HG03521 (cell line): ENCODE data around the gene UCKL1.
A peak's percentile ranks its signal among the peaks of the same experiment; 100 is the strongest.
"Not testable (repeated sequence)": the region's sequence is repeated elsewhere in the genome, so short reads cannot be mapped to it uniquely, and the experiment has no call there.

ENCODE experiments used
- ATAC-seq: cut with Tn5 transposase; IDR thresholded peaks from one replicate; pipeline ENCODE4 v1.9.1; 2021; ENCODE audit warnings: mild to moderate bottlenecking, moderate library complexity; ENCODE audit not compliant: unreplicated experiment

Gene UCKL1

DNA sequence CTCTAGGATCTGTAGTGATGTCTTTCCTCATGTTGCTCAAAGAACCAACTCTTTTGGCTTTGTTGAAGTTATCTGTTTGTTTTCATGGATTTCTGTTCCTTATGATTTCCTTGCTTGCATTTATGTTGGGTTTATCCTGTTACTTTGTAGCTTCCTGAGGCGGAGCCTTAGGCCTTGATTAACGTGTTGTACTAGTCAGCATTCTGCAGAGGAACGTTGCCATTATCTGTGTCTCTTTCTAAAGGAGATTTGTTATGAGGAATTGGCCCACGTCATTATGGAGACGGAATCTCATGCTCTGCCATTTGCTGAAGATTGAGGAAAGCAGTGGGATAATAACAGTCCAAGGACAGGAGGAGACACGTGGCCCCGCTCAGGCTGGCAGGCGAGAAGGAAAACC lies 29.9 kb downstream of the UCKL1 start:
- ATAC-seq: no peak

- ATAC-seq: no peak
Observed at GRCh38 chr20:63924241-63924640, 32.0 kb downstream of the UCKL1 start.

GRCh38 chr20:63923651-63924050 lies 32.6 kb downstream of the UCKL1 start:
- ATAC-seq: no peak

- ATAC-seq: no peak
Observed at GRCh38 chr20:63920226-63920625, 36.0 kb downstream of the UCKL1 start.

- no peak for ATAC-seq
Observed at GRCh38 chr20:63919130-63919529, 37.1 kb downstream of the UCKL1 start.

DNA sequence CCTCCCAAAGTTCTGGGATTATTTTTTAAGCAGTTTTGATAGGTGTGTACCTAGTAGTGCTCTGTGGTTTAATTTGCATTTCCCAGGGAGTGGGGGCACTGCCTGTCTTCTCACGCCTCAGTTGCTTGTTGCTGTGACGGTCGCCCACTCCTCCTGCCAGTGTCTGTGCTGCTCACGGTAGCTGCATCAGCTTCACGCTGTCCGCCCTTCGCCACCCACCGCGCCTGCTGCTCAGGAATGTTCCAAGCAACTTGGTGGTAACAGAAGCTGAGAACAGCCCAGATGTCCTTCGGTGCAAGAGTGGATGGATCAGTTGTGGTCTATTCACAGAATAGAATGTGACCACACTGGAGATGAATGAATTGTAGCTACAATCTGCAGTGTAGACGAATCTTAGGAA lies 38.4 kb downstream of the UCKL1 start:
- ATAC-seq: no peak

DNA sequence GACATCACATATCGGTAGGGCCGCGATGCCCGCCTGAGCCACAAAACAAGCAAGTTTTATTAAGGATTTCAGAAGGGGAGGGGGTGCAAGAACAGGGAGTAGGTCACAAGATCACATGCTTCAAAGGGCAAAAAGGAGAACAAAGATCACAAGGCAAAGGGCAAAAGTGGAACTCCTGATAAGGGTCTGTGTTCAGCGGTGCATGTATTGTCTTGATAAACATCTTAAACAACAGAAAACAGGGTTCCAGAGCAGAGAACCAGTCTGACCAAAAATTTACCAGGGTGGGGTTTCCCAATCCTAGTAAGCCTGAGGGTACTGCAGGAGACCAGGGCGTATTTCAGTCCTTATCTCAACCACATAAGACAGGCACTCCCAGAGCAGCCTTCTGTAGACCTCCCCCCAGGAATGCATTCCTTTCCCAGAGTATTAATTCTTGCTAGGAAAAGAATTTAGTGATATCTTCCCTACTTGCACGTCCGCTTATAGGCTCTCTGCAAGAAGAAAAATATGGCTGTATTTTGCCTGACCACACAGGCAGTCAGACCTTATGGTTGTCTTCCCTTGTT lies 39.8 kb downstream of the UCKL1 start:
- not testable (repeated sequence) for ATAC-seq

DNA sequence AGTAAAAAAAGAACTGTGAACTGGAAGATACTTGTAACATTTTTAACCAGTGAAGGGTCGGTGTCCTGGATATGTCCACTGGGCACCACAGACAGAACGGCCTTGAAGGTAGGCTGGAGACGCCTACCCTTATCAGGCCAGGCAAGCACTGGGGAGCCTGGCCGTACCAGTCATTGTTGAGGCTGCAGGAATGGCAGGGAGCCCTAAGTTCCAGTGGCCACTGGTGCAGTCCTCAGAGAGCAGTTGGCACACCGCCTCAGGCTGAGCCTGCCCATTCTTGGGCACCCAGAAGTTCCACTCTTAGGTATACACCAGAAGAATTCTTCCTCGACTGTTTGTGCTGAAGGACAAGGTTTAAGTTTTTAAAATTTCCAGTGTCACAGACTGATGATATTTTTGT lies 40.7 kb downstream of the UCKL1 start:
- no peak for ATAC-seq

DNA sequence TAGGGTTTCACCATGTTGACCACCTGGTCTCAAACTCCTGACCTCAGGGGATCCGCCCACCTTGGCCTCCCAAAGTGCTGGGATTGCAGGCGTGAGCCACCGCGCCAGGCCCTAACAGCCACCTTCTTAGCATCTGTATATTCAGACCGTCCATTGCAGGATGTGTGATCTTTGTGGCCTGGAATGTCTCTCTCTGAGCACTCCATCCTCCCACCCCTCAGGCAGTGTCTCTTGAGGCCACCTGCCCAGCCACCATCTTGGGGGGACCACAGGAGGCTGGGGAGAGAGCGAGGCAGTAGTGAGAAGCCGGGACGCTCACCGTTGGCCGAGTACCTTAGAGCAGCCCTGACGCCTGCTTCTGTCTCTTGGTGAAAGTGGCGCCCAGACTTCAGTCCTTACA lies 42.4 kb downstream of the UCKL1 start:
- no peak for ATAC-seq

DNA sequence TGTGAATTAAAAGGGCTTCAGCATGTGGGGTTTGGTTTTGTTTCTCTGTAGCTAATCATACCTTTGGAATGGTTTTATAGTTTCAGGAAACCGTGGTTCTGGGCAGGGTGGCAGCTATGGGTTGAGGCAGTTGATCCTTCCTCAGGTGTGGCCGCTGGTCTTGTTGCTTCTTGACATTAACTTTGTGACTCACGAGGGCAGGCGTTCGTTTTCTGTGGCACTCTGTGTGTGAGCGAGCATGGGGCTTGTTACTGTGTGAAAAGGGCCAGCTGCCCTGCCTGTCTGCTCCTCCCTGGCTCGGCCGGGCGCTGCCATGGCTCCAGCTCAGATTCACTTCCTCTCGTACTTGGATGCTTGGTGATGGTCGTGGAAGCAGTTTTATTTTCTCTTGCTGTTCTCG lies 45.0 kb downstream of the UCKL1 start:
- ATAC-seq: no peak

- ATAC-seq: no peak
Observed at GRCh38 chr20:63908008-63908682, 48.1 kb downstream of the UCKL1 start.

DNA sequence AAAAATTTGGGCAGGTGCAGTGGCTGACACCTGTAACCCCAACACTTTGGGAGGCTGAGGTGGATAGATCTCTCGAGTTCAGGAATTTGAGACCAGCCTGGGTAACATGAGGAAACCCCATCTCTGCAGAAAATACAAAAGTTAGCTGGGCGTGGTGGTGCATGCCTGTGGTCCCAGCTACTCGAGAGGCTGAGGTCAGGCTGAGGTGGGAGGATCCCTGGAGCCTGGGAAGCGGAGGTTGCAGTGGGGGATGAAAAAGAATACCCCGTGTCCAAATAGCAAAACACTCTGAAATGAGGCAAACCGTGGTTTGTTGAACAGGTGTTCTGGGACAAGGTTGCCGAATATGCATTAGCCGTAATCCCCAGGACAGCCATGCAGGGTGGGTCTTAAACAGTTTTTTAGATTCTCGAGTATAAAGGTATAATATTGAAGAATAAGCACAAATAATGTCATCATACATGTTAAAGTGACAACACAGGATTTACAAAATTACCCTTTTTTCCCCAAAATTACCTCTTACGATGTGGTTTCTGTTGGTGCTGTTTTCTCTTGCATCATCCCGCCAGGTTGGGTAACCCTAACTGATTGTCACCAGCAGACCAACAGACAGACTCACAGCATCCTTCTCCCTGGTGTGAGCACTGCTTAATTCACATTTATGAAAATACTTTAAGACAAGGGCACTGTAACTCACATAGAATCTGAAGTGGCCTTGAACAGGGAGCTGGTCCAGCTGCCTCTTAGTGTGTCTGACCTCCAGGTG lies 52.2 kb downstream of the UCKL1 start:
- ATAC-seq: no peak

DNA sequence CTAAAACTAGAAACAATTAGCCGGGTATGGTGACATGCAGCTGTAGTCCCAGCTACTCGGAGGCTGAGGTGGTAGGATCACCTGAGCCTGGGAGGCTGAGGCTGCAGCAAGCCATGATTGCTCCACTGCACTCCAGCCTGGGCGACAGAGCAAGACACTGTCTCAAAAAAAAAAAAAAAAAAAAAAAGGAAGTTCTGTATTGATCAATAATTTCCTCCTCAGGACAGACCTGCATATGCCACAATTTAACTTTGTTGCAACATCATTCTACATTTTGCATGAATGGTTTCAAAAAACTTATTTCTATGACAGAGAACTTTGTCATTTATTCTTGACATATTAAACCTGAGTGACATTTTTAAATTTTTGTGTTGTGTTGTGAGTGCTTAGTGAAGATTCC lies 55.8 kb downstream of the UCKL1 start:
- no peak for ATAC-seq

GRCh38 chr20:63898882-63899558 lies 57.2 kb downstream of the UCKL1 start:
- no peak for ATAC-seq

DNA sequence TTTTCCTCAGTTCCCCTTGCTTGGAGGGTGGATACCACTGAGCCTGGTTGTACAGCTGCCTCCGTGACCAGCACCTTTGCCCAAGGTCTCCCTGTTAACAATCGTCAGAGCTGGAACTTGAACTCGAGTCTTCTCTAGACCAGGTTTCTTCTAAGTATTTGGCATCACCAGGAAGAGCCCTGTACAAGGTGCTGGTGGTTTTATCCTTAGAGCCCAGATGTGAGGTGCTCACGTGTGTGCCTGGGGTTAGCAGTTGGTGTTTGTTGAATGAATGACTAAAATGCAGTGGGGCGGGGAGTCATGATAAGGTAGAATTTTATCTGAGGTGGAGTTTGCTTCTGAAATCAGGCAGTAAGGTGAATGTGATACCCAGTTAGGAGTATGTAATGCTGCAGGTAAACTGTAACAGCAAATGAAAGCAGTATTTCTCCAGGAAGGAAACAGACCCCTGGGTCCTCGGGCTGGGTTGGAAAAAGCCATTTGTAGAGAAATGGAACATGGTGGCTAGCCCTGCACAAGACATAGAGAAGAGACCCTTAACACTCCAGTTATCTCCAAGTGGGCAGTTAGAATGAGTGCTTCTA lies 58.1 kb downstream of the UCKL1 start:
- ATAC-seq: no peak

DNA sequence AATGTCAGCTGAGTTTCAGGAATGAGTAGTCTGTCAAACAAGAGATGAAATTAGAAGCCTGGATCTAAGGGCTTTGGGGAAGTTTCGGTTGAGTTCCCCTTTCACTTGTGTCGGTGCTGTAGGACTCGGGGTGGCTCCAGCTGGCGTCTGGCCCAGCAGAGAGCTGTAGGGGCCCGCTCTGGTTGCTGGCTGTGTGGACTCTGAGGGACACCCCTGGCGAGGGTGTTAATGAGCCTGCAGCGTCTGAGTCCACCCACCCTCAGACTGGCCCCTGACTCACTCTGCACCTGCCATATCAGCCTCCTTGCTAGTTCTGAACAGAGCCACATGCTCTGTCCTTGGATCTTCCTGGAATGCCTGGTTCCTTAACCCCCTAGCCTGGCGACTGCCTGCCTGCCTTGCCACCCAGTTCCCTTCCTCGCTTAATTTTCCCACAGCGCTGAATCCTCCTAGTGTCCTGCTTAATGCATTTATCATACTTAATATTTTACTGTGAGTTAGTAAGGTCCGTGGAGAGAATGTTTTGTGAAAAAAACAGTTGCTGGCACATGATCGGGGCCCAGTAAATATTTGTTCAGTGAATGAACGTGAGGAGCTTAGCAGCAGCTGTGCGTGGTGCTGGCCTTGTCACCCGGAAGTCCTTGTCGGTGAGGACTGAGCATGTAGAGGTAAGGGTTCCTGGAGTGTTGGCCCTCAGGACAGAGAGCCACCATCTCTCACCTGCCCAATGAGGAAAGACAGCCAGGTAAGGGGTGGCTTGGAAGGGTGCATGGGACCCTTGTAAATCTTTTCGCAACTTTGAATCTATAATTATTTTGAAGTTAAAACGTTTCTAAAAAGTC lies 59.7 kb downstream of the UCKL1 start:
- ATAC-seq: no peak

GRCh38 chr20:63895952-63896263 lies 60.3 kb downstream of the UCKL1 start:
- no peak for ATAC-seq

- ATAC-seq: no peak
Observed at GRCh38 chr20:63895202-63895951, 60.8 kb downstream of the UCKL1 start.

DNA sequence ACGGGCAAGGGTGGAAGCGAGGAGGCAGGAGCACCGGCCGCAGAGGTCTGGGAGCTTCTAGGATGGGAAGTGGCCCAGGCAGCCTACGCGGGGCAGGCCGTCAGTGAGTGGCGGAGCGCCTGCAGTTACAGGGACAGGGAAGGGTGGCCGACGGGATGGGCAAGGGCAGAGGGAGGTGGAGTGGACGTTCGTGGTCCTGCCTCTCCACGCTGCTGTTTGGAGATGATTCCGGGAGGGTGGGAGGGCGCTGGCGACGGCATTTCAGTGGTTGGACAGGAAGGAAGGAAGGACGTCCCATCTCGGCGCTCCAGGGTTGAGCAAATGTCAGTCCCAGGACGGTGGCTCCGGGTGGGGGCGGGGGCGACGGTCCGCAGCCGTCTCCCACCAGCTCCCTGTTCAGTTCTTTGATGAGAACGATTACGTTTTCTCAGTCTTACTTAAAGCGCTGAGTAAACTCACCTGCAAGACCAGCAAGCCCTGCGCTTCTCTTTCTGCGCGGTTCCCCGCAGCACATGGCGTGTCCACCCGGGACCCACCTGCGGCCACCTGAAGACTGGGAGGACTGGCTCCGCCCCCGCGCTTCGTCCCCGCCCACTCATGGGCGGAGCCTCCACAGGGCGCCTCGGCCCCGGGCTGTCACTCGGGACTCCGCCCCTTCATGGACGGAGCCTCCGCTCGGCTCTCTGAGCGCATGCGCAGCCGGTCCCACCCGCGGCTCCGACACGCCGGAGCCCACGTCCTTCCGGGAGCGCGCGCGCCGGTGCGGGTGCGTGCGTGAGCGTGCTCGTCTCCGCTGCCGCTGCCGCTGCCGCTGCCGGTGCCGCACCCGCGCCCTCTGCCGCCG lies 61.6 kb downstream of the UCKL1 start, which contains the start of gene DNAJC5:
Gene DNAJC5, plus strand, starts transcription at position 769 of the 844 bp plus-strand sequence. CDS start 33,220 bp downstream, outside the sequence.
- peak; percentile 91 for ATAC-seq
